AG10803 (cell line): ENCODE measurements around the gene WNT5A.

Experiments used
- DNase-seq: peaks from one replicate; pipeline ENCODE4 v3.0.0; 2010; ENCODE audit warnings: low read depth
- H3K4me3 ChIP-seq: 2 replicates; pipeline ENCODE4 v1.5.1; 2011; ENCODE audit warnings: mild to moderate bottlenecking, low read length, control low read depth
- TF ChIP-seq, protein P1 (sequence below): conservative IDR thresholded peaks from 2 replicates; pipeline ENCODE4 v1.5.1; 2011; ENCODE audit warnings: mild to moderate bottlenecking, low read length, control low read depth, inconsistent platforms

WNT5A gene

GRCh38 chr3:55494976-55495375 is 7.9 kb upstream of the WNT5A start:
- DNase-seq, result no peak
- TF ChIP-seq, protein P1, sequence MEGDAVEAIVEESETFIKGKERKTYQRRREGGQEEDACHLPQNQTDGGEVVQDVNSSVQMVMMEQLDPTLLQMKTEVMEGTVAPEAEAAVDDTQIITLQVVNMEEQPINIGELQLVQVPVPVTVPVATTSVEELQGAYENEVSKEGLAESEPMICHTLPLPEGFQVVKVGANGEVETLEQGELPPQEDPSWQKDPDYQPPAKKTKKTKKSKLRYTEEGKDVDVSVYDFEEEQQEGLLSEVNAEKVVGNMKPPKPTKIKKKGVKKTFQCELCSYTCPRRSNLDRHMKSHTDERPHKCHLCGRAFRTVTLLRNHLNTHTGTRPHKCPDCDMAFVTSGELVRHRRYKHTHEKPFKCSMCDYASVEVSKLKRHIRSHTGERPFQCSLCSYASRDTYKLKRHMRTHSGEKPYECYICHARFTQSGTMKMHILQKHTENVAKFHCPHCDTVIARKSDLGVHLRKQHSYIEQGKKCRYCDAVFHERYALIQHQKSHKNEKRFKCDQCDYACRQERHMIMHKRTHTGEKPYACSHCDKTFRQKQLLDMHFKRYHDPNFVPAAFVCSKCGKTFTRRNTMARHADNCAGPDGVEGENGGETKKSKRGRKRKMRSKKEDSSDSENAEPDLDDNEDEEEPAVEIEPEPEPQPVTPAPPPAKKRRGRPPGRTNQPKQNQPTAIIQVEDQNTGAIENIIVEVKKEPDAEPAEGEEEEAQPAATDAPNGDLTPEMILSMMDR, result no peak
- H3K4me3 ChIP-seq, result no peak overlapping the region

- TF ChIP-seq, protein P1, result no peak
- DNase-seq, result no peak
- no peak overlapping the region for H3K4me3 ChIP-seq
Observed at GRCh38 chr3:55492976-55493375, 5.9 kb upstream of the WNT5A start.

- DNase-seq, result peak; percentile 94
- TF ChIP-seq, protein P1, result no peak
- H3K4me3 ChIP-seq, result no peak overlapping the region
Observed at GRCh38 chr3:55491296-55491816, 4.2 kb upstream of the WNT5A start.

DNA sequence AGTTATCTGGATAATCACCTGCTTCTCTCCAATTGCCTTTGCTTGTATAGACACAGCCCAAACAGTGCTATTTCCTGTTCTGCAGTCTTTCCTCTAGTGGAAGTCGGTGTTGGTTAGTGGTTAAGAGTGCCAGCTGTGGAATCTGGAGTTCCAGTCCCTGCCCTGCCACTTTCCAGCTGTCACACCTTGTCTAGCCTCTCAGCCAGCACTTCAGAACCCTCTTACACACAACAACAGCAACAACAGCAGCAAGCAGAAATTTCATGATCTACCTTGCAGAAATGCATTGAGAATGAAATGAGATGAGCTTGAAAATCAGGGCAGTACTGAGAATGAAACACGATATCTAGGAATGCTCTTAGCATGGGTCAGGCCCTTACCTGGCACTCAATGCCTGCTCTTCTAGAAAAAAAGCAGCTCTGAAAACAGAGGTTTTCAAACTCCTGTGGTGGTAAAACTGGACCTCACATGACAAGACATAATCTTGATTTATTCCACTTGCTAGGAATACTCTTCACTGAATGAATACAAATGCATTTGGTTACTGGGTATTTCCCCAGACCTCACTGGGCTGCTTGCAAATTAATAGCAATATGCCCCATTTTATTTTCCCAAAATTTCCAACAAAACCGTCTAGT is 3.3 kb upstream of the WNT5A start:
- DNase-seq, result no peak
- TF ChIP-seq, protein P1, result no peak
- H3K4me3 ChIP-seq, result no peak overlapping the region

GRCh38 chr3:55489798-55490132 is 2.7 kb upstream of the WNT5A start:
- H3K4me3 ChIP-seq, result no peak overlapping the region
- no peak for DNase-seq
- TF ChIP-seq, protein P1, result no peak

DNA sequence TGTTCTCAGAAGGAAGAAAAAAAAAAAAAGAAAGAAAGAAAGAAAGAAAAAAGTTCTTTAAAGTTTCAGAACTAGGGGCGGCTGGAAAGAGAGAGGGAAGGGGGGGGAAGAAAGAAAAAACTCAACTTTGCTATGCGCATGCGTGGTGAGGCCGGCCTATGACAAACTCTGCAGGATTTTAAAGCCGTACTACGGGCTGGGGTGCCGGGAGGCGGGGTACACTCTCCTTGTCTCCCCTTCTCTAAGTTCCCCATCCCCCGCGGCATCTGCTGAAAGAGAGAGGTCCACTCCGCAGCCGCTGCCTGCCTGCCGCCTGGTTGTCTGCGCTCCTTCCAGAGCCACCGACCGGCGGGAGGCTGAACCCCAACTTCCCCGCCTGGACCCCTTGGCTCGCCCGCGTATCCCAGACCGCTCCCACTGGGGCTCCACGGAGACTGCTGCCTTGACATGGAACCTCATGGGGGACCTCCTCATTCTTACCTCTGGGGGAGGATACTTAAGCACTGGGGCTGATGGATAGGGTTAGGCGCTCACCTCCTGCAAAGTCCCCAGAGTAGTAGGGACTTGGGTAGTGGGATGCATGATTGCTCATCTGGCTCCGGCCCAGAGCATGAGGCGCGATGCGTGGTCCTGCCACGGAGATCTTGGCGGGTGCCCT is 1.4 kb upstream of the WNT5A start:
- TF ChIP-seq, protein P1, result no peak
- DNase-seq, result peak; percentile 91
- peak overlapping the region; percentile 98 for H3K4me3 ChIP-seq
